ENCODE measurements around the gene HECW1. TPM values are rescaled to one million over a fixed set of nuclear protein-coding genes. Genes with fewer than 3 reads are reported as not detected.
A peak's percentile ranks its signal among the peaks of the same experiment; 100 is the strongest.

Gene HECW1
- total and polyA plus RNA-seq, 2 of the 13 experiments (the other 11 are each of a cell fraction or from before 2014, with no cell fraction given): not detected

- no peak for TF ChIP-seq ZNF503 (CRISPR knock-in tag; IDR thresholded peaks at IDR 0.05)
- TF ChIP-seq FOXO4 (CRISPR knock-in tag; conservative IDR thresholded peaks at IDR 0.05): no peak
- no peak; the same call in 1 of the 2 replicates for TF ChIP-seq ARHGAP35 (CRISPR knock-in tag; IDR thresholded peaks at IDR 0.05; ENCODE audit: borderline replicate concordance)
- no peak for TF ChIP-seq AKAP8 (CRISPR knock-in tag; IDR thresholded peaks at IDR 0.05)
- peak; percentile 56; the same call in 1 of the 2 replicates for TF ChIP-seq NFKB2 (CRISPR knock-in tag; IDR thresholded peaks at IDR 0.05; ENCODE audit: borderline replicate concordance)
- TF ChIP-seq BRD4 (CRISPR knock-in tag; IDR thresholded peaks at IDR 0.05): no peak
- no peak for TF ChIP-seq SIN3A (IDR thresholded peaks at IDR 0.05; ENCODE audit: borderline replicate concordance, low read depth, low read length)
- no peak for TF ChIP-seq ZNF362 (CRISPR knock-in tag; IDR thresholded peaks at IDR 0.05; ENCODE audit: borderline replicate concordance)
- TF ChIP-seq ZNF552 (CRISPR knock-in tag; IDR thresholded peaks at IDR 0.05; ENCODE audit: borderline replicate concordance): no peak
- no peak for TF ChIP-seq DMTF1 (CRISPR knock-in tag; IDR thresholded peaks at IDR 0.05)
- TF ChIP-seq ZSCAN22 (CRISPR knock-in tag; IDR thresholded peaks at IDR 0.05): 0 out of 2 replicates have a peak, but pooled peaks have one; percentile 51
- no peak for TF ChIP-seq FOXO1 (CRISPR knock-in tag; IDR thresholded peaks at IDR 0.05)
- TF ChIP-seq PBX2 (CRISPR knock-in tag; IDR thresholded peaks at IDR 0.05): no peak
- TF ChIP-seq ZBTB3 (CRISPR knock-in tag; IDR thresholded peaks at IDR 0.05; ENCODE audit: borderline replicate concordance, low read depth): no peak
- TF ChIP-seq ZNF605 (CRISPR knock-in tag; IDR thresholded peaks at IDR 0.05): peak; percentile 55; the same call in 1 of the 2 replicates
- peak; percentile 73 for TF ChIP-seq ZNF687 (CRISPR knock-in tag; IDR thresholded peaks at IDR 0.05)
- no peak for TF ChIP-seq ZNF484 (CRISPR knock-in tag; IDR thresholded peaks at IDR 0.05; ENCODE audit: borderline replicate concordance, low read depth)
Measured at GRCh38 chr7:43456200-43456599, 343.8 kb downstream of the HECW1 start (continued).

All from HepG2 (cell line).